ENCODE measurements around the gene MFSD12.

Gene MFSD12

GRCh38 chr19:3538258-3538929 lies 19.0 kb downstream of the MFSD12 start:
- H3K27ac ChIP-seq: no peak overlapping the region
- peaks cover 35% of the 10 kb centered on the region for H3K36me3 ChIP-seq (replicated peaks)
- no peaks in the 10 kb centered on the region for H3K27me3 ChIP-seq (replicated peaks)
- no peak for TF ChIP-seq CTCF (IDR thresholded peaks at IDR 0.05; ENCODE audit: low read depth, low read length, missing control alignments)
- no peak for DNase-seq
- in situ Hi-C loops (cut with HindIII; ENCODE audit: low pct_ligation_motif_present, low sequenced_read_pairs): no loop called here
- no peak overlapping the region for H3K4me3 ChIP-seq (ENCODE audit: low read depth, low read length)

GRCh38 chr19:3537438-3538240 lies 19.7 kb downstream of the MFSD12 start:
- H3K27me3 ChIP-seq (replicated peaks): no peaks in the 10 kb centered on the region
- no peak for TF ChIP-seq CTCF (IDR thresholded peaks at IDR 0.05; ENCODE audit: low read depth, low read length, missing control alignments)
- no peak overlapping the region for H3K4me3 ChIP-seq (ENCODE audit: low read depth, low read length)
- in situ Hi-C loops (cut with HindIII; ENCODE audit: low pct_ligation_motif_present, low sequenced_read_pairs): no loop called here
- H3K36me3 ChIP-seq (replicated peaks): peaks cover 36% of the 10 kb centered on the region
- H3K27ac ChIP-seq: no peak overlapping the region
- no peak for DNase-seq

- H3K27me3 ChIP-seq (replicated peaks): no peaks in the 10 kb centered on the region
- H3K36me3 ChIP-seq (replicated peaks): peaks cover 36% of the 10 kb centered on the region
- in situ Hi-C loops (cut with HindIII; ENCODE audit: low pct_ligation_motif_present, low sequenced_read_pairs): no loop called here
- no peak overlapping the region for H3K27ac ChIP-seq
- no peak for TF ChIP-seq CTCF (IDR thresholded peaks at IDR 0.05; ENCODE audit: low read depth, low read length, missing control alignments)
- no peak overlapping the region for H3K4me3 ChIP-seq (ENCODE audit: low read depth, low read length)
- DNase-seq: no peak
These were observed 20.3 kb downstream of the MFSD12 start for GRCh38 chr19:3537101-3537437.

- TF ChIP-seq CTCF (IDR thresholded peaks at IDR 0.05; ENCODE audit: low read depth, low read length, missing control alignments): no peak
- in situ Hi-C loops (cut with HindIII; ENCODE audit: low pct_ligation_motif_present, low sequenced_read_pairs): no loop called here
- H3K27me3 ChIP-seq (replicated peaks): no peaks in the 10 kb centered on the region
- H3K27ac ChIP-seq: no peak overlapping the region
- no peak for DNase-seq
- no peak overlapping the region for H3K4me3 ChIP-seq (ENCODE audit: low read depth, low read length)
- peaks cover 37% of the 10 kb centered on the region for H3K36me3 ChIP-seq (replicated peaks)
These were observed 20.8 kb downstream of the MFSD12 start for GRCh38 chr19:3536429-3537100.

GRCh38 chr19:3535981-3536380 lies 21.4 kb downstream of the MFSD12 start:
- H3K27ac ChIP-seq: no peak overlapping the region
- peaks cover 42% of the 10 kb centered on the region for H3K36me3 ChIP-seq (replicated peaks)
- no peaks in the 10 kb centered on the region for H3K27me3 ChIP-seq (replicated peaks)
- no peak overlapping the region for H3K4me3 ChIP-seq (ENCODE audit: low read depth, low read length)
- in situ Hi-C loops (cut with HindIII; ENCODE audit: low pct_ligation_motif_present, low sequenced_read_pairs): no loop called here
- TF ChIP-seq CTCF (IDR thresholded peaks at IDR 0.05; ENCODE audit: low read depth, low read length, missing control alignments): no peak
- DNase-seq: no peak
